ENCODE results near the gene IER2.
A peak's percentile ranks its signal among the peaks of the same experiment; 100 is the strongest.

The IER2 gene

DNA sequence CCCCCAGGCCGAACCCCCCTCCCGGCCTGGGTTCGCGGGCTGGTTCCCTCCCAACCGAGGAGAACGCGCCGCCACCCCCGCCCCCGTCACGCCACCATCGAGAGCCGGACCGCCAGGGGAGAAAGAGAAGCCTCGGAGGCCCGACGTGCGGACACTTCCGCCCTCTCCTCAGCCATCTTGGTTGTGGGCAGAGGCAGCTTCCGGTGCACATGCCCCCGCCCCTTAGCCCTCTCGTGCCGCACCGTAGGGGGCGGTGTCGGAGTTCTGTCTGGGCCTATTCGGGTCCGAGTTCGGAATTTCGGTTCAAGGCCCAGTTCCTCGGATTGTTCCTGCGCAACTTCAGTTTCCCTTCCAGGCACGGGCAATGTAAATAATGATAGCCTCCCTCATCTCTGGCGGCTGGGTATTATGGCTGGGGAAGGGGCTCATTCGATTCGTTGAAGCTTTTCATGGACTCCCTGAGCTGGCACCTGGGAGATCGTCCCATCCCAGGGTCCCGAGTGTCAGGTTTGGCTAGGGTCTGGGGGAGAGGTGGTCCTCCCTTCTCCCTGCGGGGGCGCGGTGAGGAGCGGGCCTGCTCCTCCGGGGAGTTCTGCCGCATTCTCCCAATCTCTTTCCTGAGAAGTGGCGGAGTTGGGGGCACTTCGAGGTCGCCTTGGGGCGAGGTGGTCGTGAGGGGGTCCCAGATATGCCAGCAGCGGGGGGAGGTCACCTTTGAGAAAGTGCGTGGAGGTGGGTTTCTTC lies at the start of gene IER2, which contains the start of gene STX10:
Gene IER2 (plus strand): TSS at position 225 of the 744 bp plus-strand sequence. CDS start 2,776 bp downstream, outside the sequence.
Gene STX10 (minus strand): TSS at position 189 of the 744 bp plus-strand sequence. CDS start 202 bp downstream, outside the sequence.
- peak; percentile 34 for DNase-seq

GRCh38 chr19:13100841-13101589 lies 49.2 kb upstream of the IER2 start:
- DNase-seq, result no peak

- no peak for DNase-seq
Observed at GRCh38 chr19:13101590-13102415, 48.4 kb upstream of the IER2 start.

GRCh38 chr19:13102416-13102665 lies 47.9 kb upstream of the IER2 start:
- DNase-seq, result no peak

- no peak for DNase-seq
Observed at GRCh38 chr19:13102666-13103580, 47.3 kb upstream of the IER2 start, which contains the start of gene LYL1. Gene LYL1 (minus strand): TSS chr19:13102858. CDS start chr19:13101171, 1,687 bp downstream.

- DNase-seq, result no peak
Observed at GRCh38 chr19:13103581-13104359, 46.4 kb upstream of the IER2 start.

DNA sequence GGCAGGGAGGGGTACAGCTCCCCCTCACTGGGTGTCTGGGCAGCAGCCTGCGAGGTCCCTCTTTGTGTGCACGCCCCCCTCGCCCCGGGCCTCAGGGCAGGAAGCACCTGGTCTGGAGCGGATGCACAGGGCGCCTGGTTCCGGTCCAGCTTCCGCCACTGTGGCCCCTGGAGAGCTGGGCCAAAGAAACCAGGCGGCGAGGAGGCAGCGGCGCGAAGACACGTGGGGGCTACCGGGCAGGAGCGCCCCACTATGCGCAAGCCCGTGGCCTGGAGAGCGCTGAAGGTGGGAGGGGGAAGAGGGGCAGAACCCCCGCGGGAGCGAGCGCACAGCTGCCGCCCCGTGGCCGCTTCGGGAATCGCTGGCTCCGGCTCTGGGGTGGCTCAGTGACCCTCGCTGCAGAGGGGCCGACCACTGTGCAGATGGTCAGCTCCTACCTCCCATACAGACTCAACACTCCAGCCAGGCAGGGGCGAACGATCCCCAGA lies 45.8 kb upstream of the IER2 start:
- DNase-seq, result no peak

DNA sequence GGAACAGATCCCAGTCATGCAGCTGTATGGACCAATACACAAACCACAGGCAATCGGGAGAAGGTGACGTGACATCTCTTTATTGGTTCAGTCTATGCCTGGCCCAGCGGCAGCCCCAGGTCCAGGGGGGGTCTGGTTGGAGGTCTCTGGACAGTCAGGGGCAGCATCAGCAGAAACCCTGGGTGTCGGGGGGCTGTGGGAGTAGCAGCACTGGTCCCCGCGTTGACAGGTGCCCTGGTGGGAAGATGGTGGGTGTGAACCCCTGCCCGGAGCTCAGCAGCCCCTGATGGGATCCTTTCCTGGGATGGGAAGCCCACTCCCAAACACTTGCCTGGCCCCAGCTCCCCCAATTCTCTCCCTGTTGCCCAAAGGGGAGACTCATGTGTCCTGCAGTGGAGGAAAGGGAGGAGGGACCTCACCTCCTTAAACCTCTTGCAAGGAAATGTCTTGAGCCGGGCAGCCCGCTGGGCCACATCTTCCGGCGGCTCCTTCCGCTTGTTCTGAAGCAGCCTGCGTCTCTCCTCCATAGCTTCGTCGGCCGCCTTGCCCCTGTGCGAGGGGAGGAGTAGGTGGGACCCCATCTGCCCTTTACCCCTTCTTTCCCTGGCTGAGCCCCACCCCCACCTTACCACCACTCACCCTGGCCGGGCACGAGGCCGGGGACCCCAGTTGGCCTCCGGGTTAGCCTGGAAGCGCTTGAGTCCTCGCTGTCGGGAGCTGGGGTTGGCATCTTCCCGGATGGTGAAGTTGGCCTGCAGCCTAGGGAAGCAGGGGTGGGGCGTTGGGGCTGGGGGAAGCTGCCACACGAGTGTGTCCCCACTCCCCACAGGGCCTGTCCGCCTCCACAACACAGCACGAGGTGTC lies 45.1 kb upstream of the IER2 start:
- no peak for DNase-seq

- no peak for DNase-seq
Observed at GRCh38 chr19:13109361-13110098, 40.7 kb upstream of the IER2 start.

DNA sequence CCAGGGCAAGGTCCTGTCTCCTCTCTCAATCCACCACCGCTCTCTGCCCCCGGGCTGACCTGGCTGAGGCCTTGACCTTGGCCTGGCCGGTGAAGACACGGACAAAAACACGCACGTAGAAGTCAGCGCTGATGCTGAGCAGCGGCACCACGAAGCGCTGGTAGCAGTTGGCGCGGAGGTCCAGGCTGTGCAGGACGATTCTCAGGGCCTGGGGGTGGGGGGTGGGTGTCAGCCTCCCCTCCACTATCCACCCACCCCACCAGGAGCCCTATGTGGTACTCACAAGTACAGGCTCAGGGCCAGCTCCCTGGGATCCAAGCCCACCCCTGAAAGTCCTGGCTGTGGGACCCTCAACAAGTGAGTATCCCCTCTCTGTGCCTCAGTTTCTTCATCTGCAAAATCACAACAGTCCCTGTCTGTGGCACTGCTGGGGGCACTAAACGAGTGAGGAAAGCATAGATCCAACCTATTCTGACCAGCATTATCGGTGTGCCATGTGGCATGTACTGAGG lies 40.1 kb upstream of the IER2 start:
- DNase-seq, result no peak

DNA sequence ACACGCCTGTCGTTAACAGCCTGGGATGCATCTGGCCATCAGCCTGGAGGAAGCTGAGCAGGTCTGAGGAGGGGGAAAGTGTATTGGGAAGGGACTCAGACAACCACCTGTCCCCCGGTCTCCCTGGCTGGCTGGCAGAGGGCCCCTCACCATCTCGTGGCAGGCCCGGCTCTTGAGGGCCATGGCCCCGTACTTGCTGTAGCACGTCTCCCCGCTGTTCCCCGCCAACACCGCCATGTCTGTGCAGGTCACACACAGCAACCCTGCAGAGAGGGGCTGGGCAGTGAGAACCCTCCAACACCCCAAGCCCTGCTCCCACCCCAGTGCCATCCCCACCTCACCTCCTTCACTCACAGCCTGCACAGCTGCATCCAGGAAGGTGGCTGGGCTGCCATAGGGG lies 37.7 kb upstream of the IER2 start:
- DNase-seq, result no peak

DNA sequence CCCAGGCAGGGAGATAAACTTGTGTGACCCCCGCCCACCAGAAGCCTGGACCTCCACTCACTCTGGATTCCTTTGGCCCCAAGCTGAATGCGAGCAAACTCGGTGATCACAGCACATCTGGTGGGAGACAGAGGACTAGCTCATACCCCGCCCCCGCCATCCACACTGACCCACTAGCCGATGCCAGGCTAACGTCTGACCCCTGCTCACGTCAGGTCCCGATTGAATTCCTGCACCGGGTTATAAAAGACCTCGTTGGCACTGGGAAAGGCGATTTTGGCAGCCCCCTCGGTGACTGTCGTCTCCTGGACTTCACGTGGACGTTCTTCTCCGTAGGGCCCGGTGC lies 34.3 kb upstream of the IER2 start:
- no peak for DNase-seq

- peak; percentile 37 for DNase-seq
Observed at GRCh38 chr19:13116282-13117175, 33.7 kb upstream of the IER2 start, which contains the start of gene TRMT1. Gene TRMT1 (minus strand): TSS chr19:13116740. CDS start chr19:13116399, 341 bp downstream.

DNA sequence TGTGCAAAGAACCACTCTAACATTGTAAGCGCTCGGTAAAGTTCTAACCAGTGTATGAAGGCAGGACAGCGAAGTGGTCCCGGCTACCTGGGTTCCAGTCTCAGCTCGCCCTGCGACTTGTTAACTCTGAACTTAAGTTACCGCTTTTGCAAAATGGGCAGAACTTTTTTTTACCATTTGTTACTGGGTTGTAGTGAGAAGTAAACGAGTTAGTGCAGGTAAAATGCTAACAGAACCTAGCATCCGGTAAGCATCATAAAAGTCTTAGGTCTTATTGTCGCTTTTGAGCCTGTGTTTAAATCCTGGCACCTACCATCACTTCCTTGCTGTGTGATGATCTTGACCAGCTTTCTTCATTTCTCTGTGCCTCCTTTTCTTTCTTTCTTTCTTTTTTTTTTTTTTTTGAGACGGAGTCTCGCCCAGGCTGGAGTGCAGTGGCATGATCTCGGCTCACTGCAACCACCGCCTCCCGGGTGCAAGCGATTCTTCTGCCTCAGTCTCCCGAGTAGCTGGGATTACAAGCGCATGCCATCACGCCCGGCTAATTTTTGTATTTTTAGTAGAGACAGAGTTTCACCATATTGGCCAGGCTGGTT lies 32.9 kb upstream of the IER2 start:
- DNase-seq, result no peak

DNA sequence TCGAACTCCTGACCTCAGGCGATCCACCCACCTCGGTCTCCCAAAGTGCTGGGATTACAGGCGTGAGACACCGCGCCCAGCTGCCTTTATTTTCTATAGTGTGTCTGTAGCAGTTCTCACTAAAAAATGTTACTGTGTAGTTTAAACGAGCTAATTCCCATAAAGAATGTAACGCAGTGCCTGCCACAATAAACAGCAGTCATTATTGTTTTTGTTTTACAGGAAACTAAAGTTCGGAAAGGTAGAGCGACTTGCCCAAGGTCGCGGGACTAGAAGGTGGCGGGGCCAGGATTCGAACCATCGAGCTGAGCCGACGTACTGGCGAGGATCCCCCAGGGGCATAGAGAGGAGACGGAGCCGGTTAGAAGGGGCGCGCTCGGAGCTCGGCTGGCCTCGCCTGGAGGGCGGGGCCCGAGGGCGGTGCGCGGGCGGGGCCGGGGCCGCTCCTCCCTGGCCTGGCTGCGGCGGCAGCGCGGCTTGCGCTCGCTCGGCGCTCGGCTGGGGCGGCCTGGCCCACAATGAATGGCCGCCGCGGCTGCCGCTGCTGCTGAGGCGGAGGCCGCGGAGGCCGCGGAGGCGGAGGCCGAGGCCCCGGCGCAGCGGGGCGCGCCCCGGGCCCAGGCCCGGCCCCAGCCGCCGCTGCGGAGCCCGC lies 32.3 kb upstream of the IER2 start, which contains the start of gene NACC1:
Gene NACC1 (plus strand): TSS at position 493 of the 652 bp plus-strand sequence. CDS start 16,944 bp downstream, outside the sequence.
- no peak for DNase-seq

- DNase-seq, result no peak
Observed at GRCh38 chr19:13118424-13119193, 31.6 kb upstream of the IER2 start.
